ENCODE results near the gene IFITM10. TPM values are rescaled to one million over a fixed set of nuclear protein-coding genes. Genes with fewer than 3 reads are reported as not detected.

Gene IFITM10
- polyA plus RNA-seq, 1 experiment: 0.04 TPM

DNA sequence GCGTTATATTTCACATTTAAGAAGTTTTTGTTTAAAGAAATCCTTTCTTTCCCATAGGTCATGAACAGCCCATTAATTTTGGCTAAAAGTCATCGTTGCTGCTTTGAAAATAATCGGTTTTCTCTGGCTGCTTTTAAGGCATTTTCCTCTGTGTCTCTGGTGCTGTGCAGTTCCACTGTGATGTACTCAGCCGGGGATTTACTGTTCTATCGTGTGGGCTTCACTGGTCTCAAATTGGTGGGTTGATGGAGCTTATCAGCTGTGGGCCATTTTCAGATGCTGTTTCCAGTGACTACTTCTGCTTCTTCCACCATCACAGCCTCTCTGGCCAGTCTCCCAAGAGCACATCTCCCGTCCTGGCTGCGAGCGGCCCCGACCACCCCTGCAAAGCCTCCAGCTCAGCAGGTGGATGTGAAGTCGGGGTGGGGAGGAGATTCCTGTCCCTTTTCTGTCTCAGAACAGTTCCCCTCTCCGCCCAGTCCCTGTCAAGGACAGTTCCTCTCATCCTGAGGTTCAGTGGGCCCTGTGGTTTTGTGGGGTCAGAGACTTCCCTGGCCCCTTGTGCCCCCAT lies 20.3 kb downstream of the IFITM10 start:
- no peaks in the 10 kb centered on the region; the same call in 1 of the 2 replicates for H3K9me3 ChIP-seq (ENCODE audit: control insufficient read depth, insufficient read depth, low read length)
- ChIA-PET POLR2A (no interaction called here), CTCF (interaction anchor here (1.2 kb wide), 1 partner anchor 103 kb away, joined by 3 read pairs; no protein-coding TSS in a partner anchor)
- H3K4me3 ChIP-seq (ENCODE audit: low read depth, low read length): no peak overlapping the region
- H3K27ac ChIP-seq (ENCODE audit: low read depth, low read length): no peak overlapping the region
- peaks cover 21% of the 10 kb centered on the region for H3K27me3 ChIP-seq (ENCODE audit: control insufficient read depth, insufficient read depth, low read length)
- TF ChIP-seq, protein P1, sequence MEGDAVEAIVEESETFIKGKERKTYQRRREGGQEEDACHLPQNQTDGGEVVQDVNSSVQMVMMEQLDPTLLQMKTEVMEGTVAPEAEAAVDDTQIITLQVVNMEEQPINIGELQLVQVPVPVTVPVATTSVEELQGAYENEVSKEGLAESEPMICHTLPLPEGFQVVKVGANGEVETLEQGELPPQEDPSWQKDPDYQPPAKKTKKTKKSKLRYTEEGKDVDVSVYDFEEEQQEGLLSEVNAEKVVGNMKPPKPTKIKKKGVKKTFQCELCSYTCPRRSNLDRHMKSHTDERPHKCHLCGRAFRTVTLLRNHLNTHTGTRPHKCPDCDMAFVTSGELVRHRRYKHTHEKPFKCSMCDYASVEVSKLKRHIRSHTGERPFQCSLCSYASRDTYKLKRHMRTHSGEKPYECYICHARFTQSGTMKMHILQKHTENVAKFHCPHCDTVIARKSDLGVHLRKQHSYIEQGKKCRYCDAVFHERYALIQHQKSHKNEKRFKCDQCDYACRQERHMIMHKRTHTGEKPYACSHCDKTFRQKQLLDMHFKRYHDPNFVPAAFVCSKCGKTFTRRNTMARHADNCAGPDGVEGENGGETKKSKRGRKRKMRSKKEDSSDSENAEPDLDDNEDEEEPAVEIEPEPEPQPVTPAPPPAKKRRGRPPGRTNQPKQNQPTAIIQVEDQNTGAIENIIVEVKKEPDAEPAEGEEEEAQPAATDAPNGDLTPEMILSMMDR (IDR thresholded peaks at IDR 0.05; ENCODE audit: low read depth, low read length): no peak
- DNase-seq (ENCODE audit: low read depth, low spot score): no peak

DNA sequence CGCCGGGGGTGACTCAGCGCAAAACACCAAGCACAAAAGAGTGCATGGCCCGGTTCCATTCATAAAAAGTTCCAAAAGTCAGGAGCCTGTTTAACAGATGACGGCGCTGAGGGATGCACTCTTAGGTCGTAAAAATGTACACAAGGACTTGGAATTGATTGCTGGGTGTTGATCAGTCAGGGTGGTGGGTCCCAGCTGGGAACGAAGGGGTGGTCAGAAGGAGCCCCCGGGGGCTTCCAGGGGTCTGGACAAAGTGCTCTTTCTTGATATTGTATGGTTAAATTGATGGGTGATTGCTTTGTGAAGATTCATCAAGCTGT lies 20.7 kb downstream of the IFITM10 start:
- POLR2A ChIA-PET: no interaction called here
- Histone ChIP-seq H3K4me3 (ENCODE audit: low read depth, low read length) (no peak overlapping the region), H3K27ac (ENCODE audit: low read depth, low read length) (no peak overlapping the region), H3K9me3 (ENCODE audit: control insufficient read depth, insufficient read depth, low read length) (no peaks in the 10 kb centered on the region; the same call in 1 of the 2 replicates), H3K27me3 (ENCODE audit: control insufficient read depth, insufficient read depth, low read length) (peaks cover 23% of the 10 kb centered on the region)
- CTCF ChIA-PET: interaction anchor here (1.2 kb wide), 1 partner anchor 103 kb away, joined by 3 read pairs; no protein-coding TSS in a partner anchor
- TF ChIP-seq, protein P1 (IDR thresholded peaks at IDR 0.05; ENCODE audit: low read depth, low read length): no peak
- no peak for DNase-seq (ENCODE audit: low read depth, low spot score)

DNA sequence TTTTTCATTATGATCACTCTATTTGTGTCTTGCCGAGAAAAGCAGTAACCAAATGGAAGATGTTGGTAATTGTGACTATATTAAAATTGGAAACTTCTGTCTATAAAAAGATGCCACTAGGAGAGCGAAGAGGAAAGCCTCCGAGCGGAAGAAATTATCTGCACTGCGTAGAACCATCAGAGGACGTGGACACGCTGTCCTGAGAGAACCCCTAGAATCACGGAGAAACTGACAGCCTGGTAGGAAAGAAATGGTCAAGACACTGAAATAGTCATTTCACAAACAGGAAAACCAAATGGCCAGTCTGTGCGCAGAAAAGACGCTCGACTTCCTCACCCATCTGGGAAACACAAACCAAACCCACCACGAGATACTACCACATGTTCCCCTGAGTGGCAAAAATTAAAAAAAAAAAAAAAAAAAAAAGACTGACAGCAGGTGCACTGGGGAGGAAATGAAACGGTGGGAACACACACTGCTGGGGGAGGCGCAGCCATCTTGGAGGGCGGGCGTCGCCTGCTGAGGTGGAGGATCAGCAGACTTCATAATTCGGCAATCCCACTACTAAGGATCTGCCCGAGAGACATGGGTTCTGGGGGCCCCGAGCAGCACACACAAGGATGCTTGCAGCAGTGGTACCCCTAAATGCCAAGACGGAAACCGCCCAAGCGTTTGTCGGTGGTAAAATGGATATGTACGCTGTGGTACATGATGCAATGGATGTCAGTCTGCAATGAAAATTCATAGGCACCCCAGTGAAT lies 21.3 kb downstream of the IFITM10 start:
- Histone ChIP-seq H3K27ac (ENCODE audit: low read depth, low read length) (no peak overlapping the region), H3K27me3 (ENCODE audit: control insufficient read depth, insufficient read depth, low read length) (peaks cover 23% of the 10 kb centered on the region), H3K4me3 (ENCODE audit: low read depth, low read length) (no peak overlapping the region), H3K9me3 (ENCODE audit: control insufficient read depth, insufficient read depth, low read length) (no peaks in the 10 kb centered on the region; the same call in 1 of the 2 replicates)
- ChIA-PET CTCF (no interaction called here), POLR2A (no interaction called here)
- DNase-seq (ENCODE audit: low read depth, low spot score): no peak
- TF ChIP-seq, protein P1 (IDR thresholded peaks at IDR 0.05; ENCODE audit: low read depth, low read length): no peak

DNA sequence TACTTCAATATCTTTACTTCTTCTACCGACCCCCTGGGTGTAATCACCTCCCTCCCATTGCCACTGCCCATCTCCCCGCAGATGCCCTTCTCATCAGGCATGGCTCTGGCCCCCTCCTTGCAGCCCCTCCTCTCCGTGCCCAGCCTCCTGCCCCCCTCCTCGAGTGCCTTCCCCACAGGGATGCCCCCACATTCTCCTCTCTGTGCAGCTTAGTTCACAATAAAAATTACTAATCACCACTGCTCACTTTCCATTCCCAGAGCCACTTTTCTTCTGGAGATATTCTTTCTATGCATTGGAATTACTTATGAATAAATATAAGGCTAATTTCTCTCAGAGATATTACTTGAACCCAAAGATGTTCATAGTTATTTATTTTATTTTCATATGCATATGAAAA lies 22.1 kb downstream of the IFITM10 start:
- H3K27me3 ChIP-seq (ENCODE audit: control insufficient read depth, insufficient read depth, low read length): peaks cover 23% of the 10 kb centered on the region
- TF ChIP-seq, protein P1 (IDR thresholded peaks at IDR 0.05; ENCODE audit: low read depth, low read length): no peak
- no peaks in the 10 kb centered on the region for H3K9me3 ChIP-seq (ENCODE audit: control insufficient read depth, insufficient read depth, low read length)
- POLR2A ChIA-PET: no interaction called here
- no peak for DNase-seq (ENCODE audit: low read depth, low spot score)
- no peak overlapping the region for H3K27ac ChIP-seq (ENCODE audit: low read depth, low read length)
- CTCF ChIA-PET: no interaction called here
- no peak overlapping the region for H3K4me3 ChIP-seq (ENCODE audit: low read depth, low read length)

DNA sequence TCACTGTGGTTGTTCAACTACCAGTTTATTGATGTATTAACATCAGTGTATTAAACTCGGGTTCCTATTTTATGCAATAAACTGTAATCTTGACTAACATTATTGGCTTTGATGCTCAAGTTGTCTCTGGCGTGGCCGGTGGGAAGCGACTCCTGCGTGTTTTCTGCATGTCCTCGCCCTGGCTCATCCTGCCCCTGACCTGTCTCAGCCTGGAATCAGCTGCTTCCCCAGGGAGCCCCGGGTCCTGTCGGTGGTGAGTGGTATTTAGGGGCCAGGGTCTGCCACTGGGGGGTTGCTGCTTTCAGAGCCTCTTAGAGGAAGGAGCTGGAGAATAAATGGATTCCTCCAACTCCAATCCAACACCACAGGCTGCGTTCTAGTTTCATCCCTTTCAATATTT lies 22.5 kb downstream of the IFITM10 start:
- TF ChIP-seq, protein P1 (IDR thresholded peaks at IDR 0.05; ENCODE audit: low read depth, low read length): no peak
- Histone ChIP-seq H3K27ac (ENCODE audit: low read depth, low read length) (no peak overlapping the region), H3K9me3 (ENCODE audit: control insufficient read depth, insufficient read depth, low read length) (no peaks in the 10 kb centered on the region), H3K4me3 (ENCODE audit: low read depth, low read length) (no peak overlapping the region), H3K27me3 (ENCODE audit: control insufficient read depth, insufficient read depth, low read length) (peaks cover 23% of the 10 kb centered on the region)
- DNase-seq (ENCODE audit: low read depth, low spot score): no peak
- POLR2A ChIA-PET: no interaction called here
- CTCF ChIA-PET: no interaction called here
